Spleen (tissue), 7 donors: ENCODE data around the gene UBAC1.

ENCODE experiments used
- CTCF ChIP-seq, 11 experiments: fragments of 200-600 bp in 7 of 11; fragments of 450-650 bp in 4 of 11; sonication (generic) in 4 of 11; IDR thresholded peaks in 8 of 11; conservative IDR thresholded peaks in 3 of 11; 1 replicate in 7 of 11; 2 replicates in 4 of 11; pipeline versions ENCODE4 v1.4.0 to v1.8.0; 2016 to 2021; ENCODE audit warnings: antibody characterized with exemption in 11 of 11, inconsistent platforms in 4 of 11, mild to moderate bottlenecking in 1 of 11
- POLR2A ChIP-seq, 3 donors: fragments of 450-650 bp; IDR thresholded peaks; one replicate each; pipeline ENCODE4 v1.5.1; 2017; ENCODE audit warnings: antibody characterized with exemption in 3 of 3, mild to moderate bottlenecking in 1 of 3
- donor health status: DM: no; HTN: no; CAD: no; lungs with moderate emphysema.
- donor health status: DM: no; HTN: no; CAD: no.
- donor health status: DM: no; HTN: no; CAD: no.

DNA sequence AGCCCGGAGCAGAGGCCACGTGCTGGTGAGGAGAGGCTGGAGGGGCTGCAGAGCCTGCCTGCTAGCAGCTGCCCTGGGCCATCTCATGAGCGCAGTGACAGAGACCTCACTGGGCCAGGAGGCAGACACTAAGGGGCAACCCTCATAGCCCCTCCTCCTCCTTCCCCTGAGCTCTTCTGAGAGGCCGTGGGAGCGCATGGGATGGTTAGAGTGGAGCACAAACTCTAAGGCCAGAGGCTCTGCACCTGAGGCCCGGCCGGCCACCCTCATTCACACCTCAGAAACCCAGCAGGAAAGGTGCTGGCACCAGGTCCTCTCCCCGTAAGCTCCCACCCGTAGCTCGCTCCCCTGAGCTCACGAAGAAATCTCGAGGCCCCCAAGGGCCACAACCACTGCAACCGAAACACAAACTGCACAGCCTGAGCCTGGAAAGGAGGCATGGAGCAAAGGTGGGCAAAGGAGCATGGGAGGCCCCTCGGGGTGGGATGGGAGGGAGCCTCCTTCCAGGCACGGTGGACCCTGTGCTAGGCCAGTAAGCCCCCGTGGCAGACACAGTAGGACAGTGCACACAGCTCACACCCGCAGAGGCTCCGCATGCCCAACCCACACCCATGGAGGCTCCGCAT lies 71.5 kb downstream of the UBAC1 start:
- TF ChIP-seq CTCF (IDR thresholded peaks at IDR 0.05 in 8 of 11, conservative IDR thresholded peaks at IDR 0.05 in 3 of 11): no peak
- no peak for TF ChIP-seq POLR2A (IDR thresholded peaks at IDR 0.05)
